Breast epithelium (tissue), 4 donors: ENCODE measurements around the gene ACSM2A. TPM values are rescaled to one million over a fixed set of nuclear protein-coding genes. Genes with fewer than 3 reads are reported as not detected.
"Not testable (repeated sequence)": the region's sequence is repeated elsewhere in the genome, so short reads cannot be mapped to it uniquely, and the experiment has no call there.

Experiments used
- DNase-seq, 2 donors: peaks; one replicate each; pipeline ENCODE4 v3.0.0-alpha.2; 2019; ENCODE audit warnings: low spot score in 2 of 2
- H3K27ac ChIP-seq, 2 donors: fragments of 200-600 bp; sonication (generic) in 1 of 2; one replicate each; pipeline ENCODE4 v1.5.1; 2016 to 2019; ENCODE audit warnings: mild to moderate bottlenecking in 1 of 2
- H3K27me3 ChIP-seq, 2 donors: fragments of 200-600 bp; sonication (generic) in 1 of 2; one replicate each; pipeline versions ENCODE4 v1.5.1 to v1.6.0; 2017 to 2019; ENCODE audit warnings: control low read depth in 1 of 2, mild to moderate bottlenecking in 1 of 2
- H3K36me3 ChIP-seq: fragments of 200-600 bp; one replicate; pipeline ENCODE4 v1.5.1; 2019
- H3K4me1 ChIP-seq, 2 donors: fragments of 200-600 bp; sonication (generic); one replicate each; pipeline ENCODE4 v1.5.1; 2016 to 2019; ENCODE audit warnings: control low read depth in 1 of 2
- H3K4me3 ChIP-seq, 3 donors: fragments of 200-600 bp; sonication (generic); 1 replicate in 2 of 3; 2 replicates in 1 of 3; pipeline ENCODE4 v1.5.1; 2016 to 2019; ENCODE audit warnings: mild to moderate bottlenecking in 3 of 3, moderate library complexity in 2 of 3
- H3K9me3 ChIP-seq, 2 donors: fragments of 200-600 bp; sonication (generic) in 1 of 2; one replicate each; pipeline ENCODE4 v1.5.1; 2016 to 2019; ENCODE audit warnings: control low read depth in 1 of 2
- CTCF ChIP-seq, 3 donors: fragments of 450-650 bp; IDR thresholded peaks; one replicate each; pipeline ENCODE4 v1.5.1; 2016 to 2017; ENCODE audit warnings: antibody characterized with exemption in 3 of 3, mild to moderate bottlenecking in 3 of 3, moderate library complexity in 3 of 3
- POLR2A ChIP-seq: fragments of 450-650 bp; IDR thresholded peaks from one replicate; pipeline ENCODE4 v1.6.1; 2016; ENCODE audit warnings: antibody characterized with exemption, mild to moderate bottlenecking, moderate library complexity
- POLR2AphosphoS5 ChIP-seq, 3 donors: sonication (generic); formaldehyde crosslinking; IDR thresholded peaks; one replicate each; pipeline ENCODE4 v1.6.1; 2017; ENCODE audit warnings: antibody characterized with exemption in 3 of 3
- intact Hi-C: fragments of 100-400 bp; cut with DNase I; formaldehyde crosslinking; loops from one replicate; pipeline ENCODE4 v1.15.1; 2023; ENCODE audit warnings: low total_unique reads
- total RNA-seq, 3 donors: library from RNA; depleted of rRNA; stranded (reverse); fragments of >200 nt; gene quantifications; one replicate each; pipeline ENCODE4 v1.1.0, GENCODE V29; 2016

Gene ACSM2A
- total RNA-seq, 3 donors from 2014 or later: not detected

- Histone ChIP-seq H3K4me1 (no peaks in the 10 kb centered on the region), H3K4me3 (no peak overlapping the region), H3K27ac (no peak overlapping the region), H3K36me3 (no peaks in the 10 kb centered on the region), H3K27me3 (no peaks in the 10 kb centered on the region), H3K9me3 (no peaks in the 10 kb centered on the region)
- TF ChIP-seq CTCF (IDR thresholded peaks at IDR 0.05) (no peak), POLR2A (no peak), POLR2AphosphoS5 (IDR thresholded peaks at IDR 0.05) (no peak)
- intact Hi-C loops: no loop called here
- no peak for DNase-seq
Measured at GRCh38 chr16:20519231-20519630, 67.9 kb downstream of the ACSM2A start.

GRCh38 chr16:20520103-20520502 lies 68.8 kb downstream of the ACSM2A start:
- no peak overlapping the region for H3K27ac ChIP-seq
- no peaks in the 10 kb centered on the region for H3K36me3 ChIP-seq
- no peak overlapping the region for H3K4me3 ChIP-seq
- DNase-seq: no peak
- H3K27me3 ChIP-seq: no peaks in the 10 kb centered on the region
- H3K9me3 ChIP-seq: no peaks in the 10 kb centered on the region
- no peak for TF ChIP-seq POLR2AphosphoS5 (IDR thresholded peaks at IDR 0.05)
- TF ChIP-seq CTCF (IDR thresholded peaks at IDR 0.05): no peak
- no peak for TF ChIP-seq POLR2A
- no peaks in the 10 kb centered on the region for H3K4me1 ChIP-seq
- intact Hi-C loops: no loop called here

- H3K36me3 ChIP-seq, H3K4me3 ChIP-seq, DNase-seq, H3K4me1 ChIP-seq, H3K27ac ChIP-seq, H3K9me3 ChIP-seq, H3K27me3 ChIP-seq, intact Hi-C loops: not testable (repeated sequence)
Measured at GRCh38 chr16:20531795-20532194, 80.5 kb downstream of the ACSM2A start.

GRCh38 chr16:20532284-20532792 lies 81.0 kb downstream of the ACSM2A start:
- H3K9me3 ChIP-seq, H3K27me3 ChIP-seq, H3K27ac ChIP-seq, intact Hi-C loops, H3K4me3 ChIP-seq, H3K4me1 ChIP-seq, DNase-seq, H3K36me3 ChIP-seq: not testable (repeated sequence)

- intact Hi-C loops, H3K27ac ChIP-seq: not testable (repeated sequence)
Measured at GRCh38 chr16:20536669-20537068, 85.3 kb downstream of the ACSM2A start.

More at GRCh38 chr16:20536669-20537068, 85.3 kb downstream of the ACSM2A start:
- H3K36me3 ChIP-seq, DNase-seq, H3K4me3 ChIP-seq, H3K9me3 ChIP-seq, H3K4me1 ChIP-seq, H3K27me3 ChIP-seq: not testable (repeated sequence)

Other genes starting within 250 kb of the ACSM2A start
- gene GP2, start 124.0 kb upstream of the ACSM2A start, total RNA-seq: 1 to 10 TPM in 2 of 3 donors, not detected in 1; 1.3 to 1.9 TPM
- not detected for gene UMOD, start 98.8 kb upstream of the ACSM2A start, total RNA-seq
- not detected for gene PDILT, start 46.8 kb upstream of the ACSM2A start, total RNA-seq
- 10 to 100 TPM in 1 of 3 donors, 1 to 10 TPM in 2; 4.5 to 61.0 (median 8.8) TPM for gene ACSM5, start 42.0 kb upstream of the ACSM2A start, total RNA-seq
- gene ACSM2B, start 124.8 kb downstream of the ACSM2A start, total RNA-seq: not detected
- 10 to 100 TPM in 1 of 3 donors, 1 to 10 TPM in 1, under 1 TPM in 1; 0.32 to 11.1 (median 7.5) TPM for gene ACSM1, start 246.2 kb downstream of the ACSM2A start, total RNA-seq